ENCODE results near the gene C1QTNF4. TPM values are rescaled to one million over a fixed set of nuclear protein-coding genes. Genes with fewer than 3 reads are reported as not detected.
A peak's percentile ranks its signal among the peaks of the same experiment; 100 is the strongest.

The C1QTNF4 gene
- total and polyA plus RNA-seq, 9 of the 15 experiments (the other 6 are each of a cell fraction or from before 2014, with no cell fraction given) = not detected

DNA sequence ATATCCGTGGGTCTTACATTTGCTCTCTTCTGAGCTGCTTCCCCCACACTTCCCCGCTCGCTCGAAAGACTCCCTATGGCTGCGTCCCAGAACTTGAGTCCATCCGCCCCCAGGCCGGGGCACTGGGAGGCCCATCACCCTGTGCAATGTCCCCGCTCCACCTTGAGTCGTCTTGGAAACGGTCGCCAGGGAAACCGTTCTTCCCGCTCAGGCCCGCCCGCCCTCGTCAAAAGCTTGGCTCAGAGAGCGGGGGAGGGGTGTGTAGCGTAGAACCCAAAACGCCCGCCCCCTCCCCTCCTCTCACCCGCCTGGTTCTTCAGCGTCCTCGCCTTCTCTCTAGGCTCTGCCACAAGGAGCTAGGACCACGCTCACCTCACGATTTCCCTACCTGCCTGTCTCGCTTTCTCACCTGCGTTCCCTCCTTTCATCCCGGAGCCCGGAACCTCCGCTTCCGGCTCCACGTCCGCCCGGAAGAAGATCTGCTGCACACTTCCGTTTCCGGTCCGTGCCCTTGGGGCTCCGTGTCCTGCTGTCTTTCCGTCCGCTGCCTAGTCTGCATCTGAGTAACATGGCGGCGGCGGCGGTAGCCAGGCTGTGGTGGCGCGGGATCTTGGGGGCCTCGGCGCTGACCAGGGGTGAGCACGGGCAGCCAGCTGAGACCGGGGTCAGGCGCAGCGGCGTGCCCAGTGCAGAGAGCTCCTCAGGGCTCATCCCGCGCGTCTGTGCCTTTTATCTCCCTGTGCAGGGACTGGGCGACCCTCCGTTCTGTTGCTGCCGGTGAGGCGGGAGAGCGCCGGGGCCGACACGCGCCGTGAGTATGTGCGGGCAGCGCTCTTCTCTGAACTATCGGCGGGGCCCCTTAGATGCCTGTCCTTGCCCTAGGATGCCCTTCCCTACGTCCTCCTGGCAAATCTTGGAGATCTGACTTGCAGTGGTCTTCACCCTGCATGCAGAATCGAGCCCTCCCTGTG is 15.4 kb downstream of the C1QTNF4 start, which contains the start of the genes KBTBD4 and NDUFS3 (continued):
- TF ChIP-seq TAF15 (IDR thresholded peaks at IDR 0.05; ENCODE audit: low read depth, low read length) = no peak
- no peak for TF ChIP-seq ZNF134 (CRISPR knock-in tag; conservative IDR thresholded peaks at IDR 0.05)
- no peak for TF ChIP-seq SPI1 (IDR thresholded peaks at IDR 0.05; ENCODE audit: borderline replicate concordance, low read depth, low read length)
- TF ChIP-seq ZC3H4 (CRISPR knock-in tag; IDR thresholded peaks at IDR 0.05; ENCODE audit: borderline replicate concordance) = no peak; the same call in 1 of the 2 replicates
- TF ChIP-seq RAD51 (IDR thresholded peaks at IDR 0.05; ENCODE audit: borderline replicate concordance, low read depth) = peak; percentile 37; the same call in 1 of the 2 replicates
- peak; percentile 54; the same call in 1 of the 2 replicates for TF ChIP-seq ARID1B (IDR thresholded peaks at IDR 0.05)
- no peak for TF ChIP-seq E2F4 (CRISPR knock-in tag; IDR thresholded peaks at IDR 0.05; ENCODE audit: low read depth)
- peak; percentile 97 for TF ChIP-seq BRD4 (IDR thresholded peaks at IDR 0.05)
- no peak for TF ChIP-seq ZNF408 (CRISPR knock-in tag; IDR thresholded peaks at IDR 0.05; ENCODE audit: low read depth)
- TF ChIP-seq U2AF2 (optimal IDR thresholded peaks at IDR 0.05; ENCODE audit: low read depth, low read length) = no peak
- TF ChIP-seq ZNF57 (CRISPR knock-in tag; IDR thresholded peaks at IDR 0.05) = no peak
- no peak for TF ChIP-seq MLX (CRISPR knock-in tag; conservative IDR thresholded peaks at IDR 0.05)
- TF ChIP-seq ZNF76 (CRISPR knock-in tag; IDR thresholded peaks at IDR 0.05; ENCODE audit: borderline replicate concordance) = no peak
- TF ChIP-seq NCOA6 (IDR thresholded peaks at IDR 0.05) = peak; percentile 42; the same call in 1 of the 2 replicates
- no peak for TF ChIP-seq ZNF253 (CRISPR knock-in tag; conservative IDR thresholded peaks at IDR 0.05)
- TF ChIP-seq MTA3 (IDR thresholded peaks at IDR 0.05; ENCODE audit: borderline replicate concordance) = peak; percentile 94
- TF ChIP-seq ZNF707 (CRISPR knock-in tag; conservative IDR thresholded peaks at IDR 0.05) = no peak
- TF ChIP-seq, protein P1, sequence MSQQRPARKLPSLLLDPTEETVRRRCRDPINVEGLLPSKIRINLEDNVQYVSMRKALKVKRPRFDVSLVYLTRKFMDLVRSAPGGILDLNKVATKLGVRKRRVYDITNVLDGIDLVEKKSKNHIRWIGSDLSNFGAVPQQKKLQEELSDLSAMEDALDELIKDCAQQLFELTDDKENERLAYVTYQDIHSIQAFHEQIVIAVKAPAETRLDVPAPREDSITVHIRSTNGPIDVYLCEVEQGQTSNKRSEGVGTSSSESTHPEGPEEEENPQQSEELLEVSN (IDR thresholded peaks at IDR 0.05; ENCODE audit: borderline replicate concordance in 1 of 2, extremely low read depth in 1 of 2, insufficient read depth in 1 of 2, insufficient read length in 1 of 2, low read depth in 1 of 2, low read length in 1 of 2, poor library complexity in 1 of 2, severe bottlenecking in 1 of 2) = peak; percentile 20 to 27
- TF ChIP-seq FOXJ2 (tag; IDR thresholded peaks at IDR 0.05) = peak; percentile 86
- peak; percentile 38; the same call in 1 of the 2 replicates for TF ChIP-seq GATAD2B (IDR thresholded peaks at IDR 0.05; ENCODE audit: borderline replicate concordance)
- no peak for TF ChIP-seq ZNF668 (CRISPR knock-in tag; IDR thresholded peaks at IDR 0.05)
- no peak for TF ChIP-seq SNIP1 (IDR thresholded peaks at IDR 0.05; ENCODE audit: low read depth)
- no peak for TF ChIP-seq CEBPG (CRISPR knock-in tag; IDR thresholded peaks at IDR 0.05)
- TF ChIP-seq CEBPG (tag; conservative IDR thresholded peaks at IDR 0.05 in 1 of 2, IDR thresholded peaks at IDR 0.05 in 1 of 2) = no peak
- no peak for TF ChIP-seq PRPF4 (IDR thresholded peaks at IDR 0.05; ENCODE audit: insufficient read depth, low read depth, low read length, poor library complexity, severe bottlenecking)
- TF ChIP-seq DIDO1 (tag; IDR thresholded peaks at IDR 0.05; ENCODE audit: low read depth) = peak; percentile 100

All from K562 (cell line).